SK-N-SH (cell line): Measurements from ENCODE around the gene RRN3.
"Not testable (repeated sequence)": the region's sequence is repeated elsewhere in the genome, so short reads cannot be mapped to it uniquely, and the experiment has no call there.

ENCODE experiments used
- EP300 ChIP-seq, 2 experiments: IDR thresholded peaks; 2 replicates each; pipeline versions ENCODE4 v1.4.0 to v1.6.1; 2012; ENCODE audit warnings: borderline replicate concordance in 1 of 2, low read depth in 1 of 2, low read length in 1 of 2
- NFIC ChIP-seq: IDR thresholded peaks from 2 replicates; pipeline ENCODE4 v1.4.0; 2012; ENCODE audit warnings: borderline replicate concordance
- NRF1 ChIP-seq: IDR thresholded peaks from 2 replicates; pipeline ENCODE4 v1.6.1; 2012; ENCODE audit warnings: low read depth, mild to moderate bottlenecking, low read length
- POLR2AphosphoS5 ChIP-seq: IDR thresholded peaks from 2 replicates; pipeline ENCODE4 v1.6.1; 2012; ENCODE audit warnings: low read depth, low read length
- RCOR1 ChIP-seq: fragments of 150-350 bp; IDR thresholded peaks from 2 replicates; pipeline ENCODE4 v1.6.1; 2017; ENCODE audit warnings: antibody characterized with exemption, low read length
- RXRA ChIP-seq: IDR thresholded peaks from 2 replicates; pipeline ENCODE4 v1.4.0; 2012; ENCODE audit warnings: low read depth, mild to moderate bottlenecking, borderline replicate concordance
- TAF1 ChIP-seq: IDR thresholded peaks from 2 replicates; pipeline ENCODE4 v1.6.1; 2012; ENCODE audit warnings: low read depth, mild to moderate bottlenecking, low read length, moderate library complexity, borderline replicate concordance
- TF ChIP-seq, protein P1 (sequence below): fragments of 150-350 bp; IDR thresholded peaks from 2 replicates; pipeline ENCODE4 v1.6.1; 2017; ENCODE audit warnings: antibody characterized with exemption, low read length, low read depth, borderline replicate concordance
- TF ChIP-seq, protein P2 (sequence below): fragments of 200-600 bp; sonication (generic); IDR thresholded peaks from 2 replicates; pipeline ENCODE4 v1.6.1; 2017; ENCODE audit warnings: antibody characterized with exemption, mild to moderate bottlenecking, moderate library complexity

DNA sequence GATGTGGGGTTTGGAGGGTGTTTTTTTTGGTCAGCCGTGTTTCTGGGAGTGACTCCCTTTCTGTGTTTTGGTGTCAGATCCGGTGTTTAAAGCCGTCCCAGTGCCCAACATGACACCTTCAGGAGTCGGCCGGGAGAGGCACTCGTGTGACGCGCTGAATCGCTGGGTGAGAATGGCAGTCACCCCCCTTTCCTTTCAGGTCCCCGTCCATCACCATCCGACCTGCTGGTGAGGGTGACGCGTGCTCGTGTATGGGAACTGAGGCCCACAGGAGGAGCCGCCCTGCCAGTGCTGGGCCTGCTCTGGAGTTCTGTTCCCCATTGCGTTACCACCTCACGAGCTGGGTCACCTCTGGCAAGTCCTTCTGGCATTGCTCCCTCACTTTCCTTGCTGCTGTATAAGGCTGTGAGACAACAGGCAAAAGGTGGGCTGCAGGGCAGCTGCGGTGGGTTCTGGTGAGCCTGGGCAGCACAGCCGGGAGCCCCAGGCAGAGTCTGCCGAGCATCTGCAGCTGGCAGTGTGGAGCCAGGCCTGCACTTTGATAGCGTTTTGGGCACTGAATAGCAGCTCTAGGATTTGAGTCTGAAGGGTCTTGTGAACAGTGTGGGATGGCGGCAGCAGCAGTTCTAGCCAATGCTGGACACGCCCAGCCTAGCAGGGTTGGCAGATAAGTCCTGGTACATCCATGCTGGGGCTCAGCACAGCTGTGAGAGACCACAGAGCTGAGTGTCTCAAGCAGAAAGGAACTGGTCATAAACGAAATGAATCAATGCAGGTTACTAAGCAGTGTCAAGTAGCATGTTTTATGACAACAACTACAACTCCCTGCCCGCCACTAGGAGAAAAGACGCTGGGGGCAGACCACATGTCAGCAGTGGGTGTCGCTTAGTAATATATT, 65.0 kb downstream of the RRN3 start:
- TF ChIP-seq EP300 (IDR thresholded peaks at IDR 0.05; ENCODE audit: borderline replicate concordance in 1 of 2, low read depth in 1 of 2, low read length in 1 of 2); RCOR1; NRF1; RXRA; TAF1; POLR2AphosphoS5; NFIC: not testable (repeated sequence)
- TF ChIP-seq, protein P1, sequence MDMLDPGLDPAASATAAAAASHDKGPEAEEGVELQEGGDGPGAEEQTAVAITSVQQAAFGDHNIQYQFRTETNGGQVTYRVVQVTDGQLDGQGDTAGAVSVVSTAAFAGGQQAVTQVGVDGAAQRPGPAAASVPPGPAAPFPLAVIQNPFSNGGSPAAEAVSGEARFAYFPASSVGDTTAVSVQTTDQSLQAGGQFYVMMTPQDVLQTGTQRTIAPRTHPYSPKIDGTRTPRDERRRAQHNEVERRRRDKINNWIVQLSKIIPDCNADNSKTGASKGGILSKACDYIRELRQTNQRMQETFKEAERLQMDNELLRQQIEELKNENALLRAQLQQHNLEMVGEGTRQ: not testable (repeated sequence)
- TF ChIP-seq, protein P2, sequence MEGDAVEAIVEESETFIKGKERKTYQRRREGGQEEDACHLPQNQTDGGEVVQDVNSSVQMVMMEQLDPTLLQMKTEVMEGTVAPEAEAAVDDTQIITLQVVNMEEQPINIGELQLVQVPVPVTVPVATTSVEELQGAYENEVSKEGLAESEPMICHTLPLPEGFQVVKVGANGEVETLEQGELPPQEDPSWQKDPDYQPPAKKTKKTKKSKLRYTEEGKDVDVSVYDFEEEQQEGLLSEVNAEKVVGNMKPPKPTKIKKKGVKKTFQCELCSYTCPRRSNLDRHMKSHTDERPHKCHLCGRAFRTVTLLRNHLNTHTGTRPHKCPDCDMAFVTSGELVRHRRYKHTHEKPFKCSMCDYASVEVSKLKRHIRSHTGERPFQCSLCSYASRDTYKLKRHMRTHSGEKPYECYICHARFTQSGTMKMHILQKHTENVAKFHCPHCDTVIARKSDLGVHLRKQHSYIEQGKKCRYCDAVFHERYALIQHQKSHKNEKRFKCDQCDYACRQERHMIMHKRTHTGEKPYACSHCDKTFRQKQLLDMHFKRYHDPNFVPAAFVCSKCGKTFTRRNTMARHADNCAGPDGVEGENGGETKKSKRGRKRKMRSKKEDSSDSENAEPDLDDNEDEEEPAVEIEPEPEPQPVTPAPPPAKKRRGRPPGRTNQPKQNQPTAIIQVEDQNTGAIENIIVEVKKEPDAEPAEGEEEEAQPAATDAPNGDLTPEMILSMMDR: not testable (repeated sequence)
